ENCODE data around the gene PRM1. TPM values are rescaled to one million over a fixed set of nuclear protein-coding genes. Genes with fewer than 3 reads are reported as not detected.

PRM1 gene
- not detected in 2 replicates for total RNA-seq

DNA sequence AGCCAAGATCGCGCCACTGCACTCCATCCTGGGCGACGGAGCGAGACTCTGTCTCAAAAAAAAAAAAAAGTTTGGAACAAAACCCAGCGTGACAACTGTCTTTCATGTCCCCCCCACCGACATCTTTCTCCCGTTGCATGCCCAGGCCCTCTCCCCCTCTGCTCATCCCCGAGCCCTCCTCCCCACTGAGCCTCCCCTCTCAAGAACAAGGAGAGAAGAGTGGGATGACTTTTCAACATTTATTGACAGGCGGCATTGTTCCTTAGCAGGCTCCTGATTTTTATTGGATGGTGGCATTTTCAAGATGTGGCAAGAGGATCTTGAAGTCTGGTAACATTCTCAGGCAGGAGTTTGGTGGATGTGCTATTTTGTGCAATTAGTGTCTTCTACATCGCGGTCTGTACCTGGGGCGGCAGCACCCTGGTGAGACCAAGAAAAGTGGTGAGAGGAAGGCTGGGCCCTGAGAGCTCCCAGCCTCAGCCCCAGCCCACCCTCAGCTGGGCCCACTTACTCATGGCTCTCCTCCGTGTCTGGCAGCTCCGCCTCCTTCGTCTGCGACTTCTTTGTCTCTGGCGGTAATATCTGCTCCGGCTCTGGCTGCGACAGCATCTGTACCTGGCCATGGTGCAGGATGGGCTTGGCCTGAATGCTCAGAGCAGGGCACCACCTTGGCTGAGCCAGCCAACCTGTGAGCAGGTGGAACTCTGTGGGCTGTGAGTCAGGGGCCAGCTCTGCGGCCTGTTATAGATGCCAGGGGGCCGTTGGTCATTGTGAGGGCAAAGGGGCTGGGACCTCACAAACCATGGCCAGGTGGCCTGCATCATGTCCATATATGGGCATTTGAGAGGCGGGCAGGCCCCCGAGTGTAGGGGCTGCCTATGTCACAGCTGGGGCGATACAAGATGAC is at the start of gene PRM1:
Gene PRM1, minus strand, starts transcription at position 715 of the 907 bp plus-strand sequence. Its CDS starts 92 bp downstream, at position 623.
- no peak for DNase-seq

- no peak for DNase-seq
Measured at GRCh38 chr16:11330526-11331237, 49.6 kb upstream of the PRM1 start.

DNA sequence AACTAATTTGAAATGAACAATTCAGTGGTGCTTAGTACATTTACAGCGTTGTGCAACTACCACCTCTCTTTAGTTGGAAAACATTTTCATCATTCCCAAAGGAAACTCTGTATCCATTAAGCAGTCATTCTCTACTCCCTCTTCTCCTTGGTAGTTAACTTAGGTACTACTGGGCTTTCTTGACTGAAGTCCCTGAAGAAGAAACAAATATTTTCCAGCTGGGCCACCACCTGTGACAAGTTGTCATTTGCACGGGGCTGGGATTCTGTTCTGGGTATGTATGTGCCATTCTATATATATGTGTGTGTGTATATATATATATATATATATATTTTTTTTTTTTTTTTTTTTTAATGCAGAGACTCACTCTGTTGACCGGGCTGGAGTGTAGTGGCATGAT is 48.8 kb upstream of the PRM1 start:
- no peak for DNase-seq

GRCh38 chr16:11329071-11329491 is 48.0 kb upstream of the PRM1 start:
- no peak for DNase-seq

- DNase-seq, result peak; percentile 86
Measured at GRCh38 chr16:11328172-11329070, 47.3 kb upstream of the PRM1 start.

- no peak for DNase-seq
Measured at GRCh38 chr16:11327277-11328171, 46.4 kb upstream of the PRM1 start.

DNA sequence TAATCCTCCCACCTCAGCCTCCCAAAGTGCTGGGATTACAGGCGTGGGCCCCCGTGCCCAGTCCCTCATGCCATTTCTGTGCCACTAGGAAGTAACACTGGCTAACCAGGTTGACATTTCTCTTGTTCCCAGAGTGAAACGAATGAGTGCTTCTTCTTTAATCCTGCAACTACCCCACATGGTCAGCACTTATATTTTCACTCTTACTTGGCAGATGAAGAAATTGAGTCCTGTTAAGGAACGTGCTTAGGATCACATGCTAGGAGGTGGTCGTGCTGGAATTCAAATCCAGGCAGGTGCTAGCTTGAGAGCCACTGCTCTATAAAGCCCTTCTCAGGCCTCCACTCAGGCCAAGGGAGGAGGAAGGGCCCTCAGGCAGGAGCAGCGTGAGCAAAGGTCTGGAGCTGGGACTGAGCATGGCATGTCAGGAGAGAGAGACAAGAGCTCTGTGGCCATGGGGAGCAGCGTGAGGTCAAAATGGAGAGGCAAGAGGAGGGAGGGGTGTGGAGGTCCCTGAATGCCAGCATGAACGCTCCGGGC is 45.7 kb upstream of the PRM1 start:
- no peak for DNase-seq

DNA sequence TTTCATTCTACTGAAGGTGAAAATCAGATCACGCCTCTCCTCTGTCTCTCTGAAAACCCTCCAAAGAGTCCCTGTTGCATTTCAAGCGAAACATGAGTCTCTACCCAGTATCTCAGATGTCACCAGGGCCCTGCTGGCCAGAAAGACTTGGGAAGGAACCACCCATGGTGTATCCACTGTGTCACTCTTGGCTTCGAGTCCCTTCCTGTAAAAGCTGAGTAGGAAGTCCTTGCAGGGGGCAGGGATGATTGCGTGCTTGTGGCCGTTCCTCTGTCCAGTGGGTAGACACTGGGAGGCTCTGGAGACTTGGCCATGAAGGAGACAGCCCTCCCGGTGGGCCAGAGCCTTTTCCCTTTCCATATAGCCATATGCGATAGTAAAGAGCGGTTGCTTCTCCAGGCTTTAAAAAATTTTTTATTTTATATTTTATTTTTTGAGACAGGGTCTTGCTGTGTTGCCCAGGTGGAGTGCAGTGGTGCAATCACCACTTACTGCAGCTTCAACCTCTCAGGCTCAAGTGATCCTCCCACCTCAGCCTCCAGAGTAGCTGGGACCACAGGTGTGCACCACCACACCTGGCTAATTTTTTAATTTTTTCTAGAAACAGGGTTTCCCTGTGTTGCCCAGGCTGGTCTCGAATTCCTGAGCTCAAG is 45.1 kb upstream of the PRM1 start:
- DNase-seq, result no peak

- DNase-seq, result no peak
Measured at GRCh38 chr16:11325404-11326083, 44.4 kb upstream of the PRM1 start.

GRCh38 chr16:11323551-11324336 is 42.6 kb upstream of the PRM1 start:
- no peak for DNase-seq

- no peak for DNase-seq
Measured at GRCh38 chr16:11322823-11323222, 41.7 kb upstream of the PRM1 start.

DNA sequence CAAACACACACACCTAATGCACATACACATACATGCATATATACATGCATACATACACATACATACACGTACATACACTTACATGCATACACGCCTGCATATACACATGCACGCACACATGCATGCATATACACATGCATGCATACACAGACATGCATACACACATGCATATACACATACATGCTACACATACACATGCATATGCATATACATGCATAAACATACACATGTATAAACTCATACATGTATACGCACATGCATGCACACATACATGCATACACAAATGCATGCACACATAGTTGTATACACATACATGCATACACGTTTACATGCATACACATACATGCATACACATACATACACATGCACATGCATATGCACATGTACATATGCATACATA is 40.5 kb upstream of the PRM1 start:
- no peak for DNase-seq

DNA sequence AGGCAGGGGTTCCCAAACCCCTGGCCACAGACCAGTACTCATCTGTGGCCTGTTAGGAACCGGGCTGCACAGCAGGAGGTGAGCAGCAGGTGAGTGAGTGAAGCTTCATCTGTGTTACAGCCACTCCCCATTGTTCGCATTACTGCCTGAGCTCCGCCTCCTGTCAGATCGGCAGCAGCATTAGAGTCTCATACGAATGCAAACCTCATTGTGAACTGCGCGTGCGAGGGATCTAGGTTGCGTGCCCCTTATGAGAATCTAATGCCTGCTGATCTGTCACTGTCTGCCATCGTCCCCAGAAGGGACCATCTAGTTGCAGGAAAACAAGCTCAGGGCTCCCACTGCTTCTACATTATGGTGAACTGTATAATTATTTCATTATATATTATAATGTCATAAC is 39.0 kb upstream of the PRM1 start:
- no peak for DNase-seq

- peak; percentile 43 for DNase-seq
Measured at GRCh38 chr16:11319529-11320146, 38.5 kb upstream of the PRM1 start.

DNA sequence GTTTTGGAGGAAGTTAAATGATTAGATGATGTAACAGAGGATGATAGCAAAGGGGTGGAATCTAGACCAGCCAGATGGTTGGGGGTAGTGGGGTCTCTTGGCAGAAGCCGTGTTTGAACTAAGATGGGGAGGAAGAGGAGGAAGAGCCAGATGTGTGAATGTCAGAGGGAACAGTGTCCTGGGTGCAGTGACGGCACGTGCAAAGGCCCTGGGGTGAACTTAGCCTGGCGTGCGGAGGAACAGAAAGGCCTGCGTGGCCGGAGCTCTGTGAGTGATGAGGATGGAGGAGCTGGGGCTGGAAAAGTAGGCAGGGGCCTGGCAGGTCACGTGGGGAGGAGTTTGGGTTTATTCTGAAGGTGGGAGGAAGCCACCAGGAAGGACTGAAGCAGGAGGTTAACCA is 37.7 kb upstream of the PRM1 start:
- DNase-seq, result no peak

GRCh38 chr16:11316331-11317015 is 35.3 kb upstream of the PRM1 start:
- no peak for DNase-seq

GRCh38 chr16:11315510-11315909 is 34.4 kb upstream of the PRM1 start:
- peak; percentile 56 for DNase-seq

DNA sequence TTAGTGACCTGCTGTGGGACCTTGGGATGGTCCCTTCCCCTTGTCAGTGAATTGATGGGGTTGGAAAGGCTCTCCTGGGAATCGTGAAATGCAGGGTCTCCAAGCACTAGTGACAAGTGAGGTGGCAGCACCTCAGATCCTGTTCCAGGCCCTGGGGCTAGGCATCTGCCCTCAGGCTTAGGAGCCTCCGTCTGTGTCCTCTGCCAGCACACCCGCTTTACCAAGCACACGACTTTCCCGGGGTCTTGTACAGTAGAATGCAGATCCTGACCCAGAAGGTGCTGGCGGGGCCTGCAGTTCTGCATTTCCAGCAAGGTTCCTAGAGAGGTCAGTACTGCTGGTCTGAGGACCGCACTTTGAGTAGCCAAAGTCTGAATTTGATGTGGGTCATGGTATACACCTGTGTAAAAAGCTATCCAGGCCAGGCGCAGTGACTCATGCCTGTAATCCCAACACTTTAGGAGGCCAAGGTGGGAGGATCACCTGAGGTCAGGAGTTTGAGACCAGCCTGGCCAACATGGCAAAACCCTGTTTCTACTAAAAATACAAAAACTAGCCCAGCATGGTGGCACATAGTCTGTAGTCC is 33.3 kb upstream of the PRM1 start:
- DNase-seq, result no peak
